ENCODE data around the gene BCL2L14.

DNA sequence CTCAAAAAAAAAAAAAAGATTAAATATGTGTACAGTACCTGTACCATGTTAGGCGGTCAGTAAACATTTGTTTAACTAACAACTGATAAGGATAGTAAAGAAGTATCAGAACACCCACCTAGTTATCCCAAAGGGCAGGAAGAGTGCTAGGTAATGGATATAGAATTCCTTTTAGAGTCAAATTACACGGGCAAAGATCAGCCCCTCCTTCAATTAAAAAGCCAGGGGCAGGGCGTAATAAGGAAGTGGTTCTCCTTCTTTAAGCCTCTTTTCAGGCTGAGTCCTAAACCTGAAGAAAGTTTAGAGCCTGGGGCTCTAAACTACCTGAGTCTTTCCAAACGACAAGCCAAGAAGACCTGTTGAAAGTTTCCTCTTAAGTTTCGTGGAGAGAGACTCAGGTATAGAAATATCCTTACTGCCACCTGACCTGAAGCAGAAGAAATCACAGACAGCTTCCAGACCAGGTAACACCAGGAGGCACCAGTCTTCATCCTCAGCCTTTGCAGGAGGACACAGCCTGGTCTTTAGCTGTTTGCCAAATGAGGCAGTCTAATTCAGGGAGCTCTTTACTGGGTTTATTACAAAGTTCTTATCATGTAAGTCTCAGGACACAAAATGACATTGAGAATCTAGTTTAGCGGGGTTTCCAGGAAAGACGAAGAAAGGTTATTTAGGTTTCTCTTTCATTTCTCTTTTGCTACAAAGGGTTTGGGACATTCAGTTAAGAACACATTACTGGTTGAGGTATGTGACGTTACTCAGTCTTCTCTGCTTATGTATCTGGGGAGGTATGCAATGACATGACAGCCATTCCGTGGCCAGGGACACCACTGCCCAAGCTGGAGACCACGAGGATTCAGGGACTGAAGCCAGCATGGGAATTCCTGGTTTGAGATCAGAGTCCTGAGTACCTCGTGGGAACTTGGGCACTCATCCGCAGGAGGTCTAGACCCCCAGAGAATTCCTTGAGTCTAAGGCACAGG, at the start of gene BCL2L14:
- TF ChIP-seq, protein P1, sequence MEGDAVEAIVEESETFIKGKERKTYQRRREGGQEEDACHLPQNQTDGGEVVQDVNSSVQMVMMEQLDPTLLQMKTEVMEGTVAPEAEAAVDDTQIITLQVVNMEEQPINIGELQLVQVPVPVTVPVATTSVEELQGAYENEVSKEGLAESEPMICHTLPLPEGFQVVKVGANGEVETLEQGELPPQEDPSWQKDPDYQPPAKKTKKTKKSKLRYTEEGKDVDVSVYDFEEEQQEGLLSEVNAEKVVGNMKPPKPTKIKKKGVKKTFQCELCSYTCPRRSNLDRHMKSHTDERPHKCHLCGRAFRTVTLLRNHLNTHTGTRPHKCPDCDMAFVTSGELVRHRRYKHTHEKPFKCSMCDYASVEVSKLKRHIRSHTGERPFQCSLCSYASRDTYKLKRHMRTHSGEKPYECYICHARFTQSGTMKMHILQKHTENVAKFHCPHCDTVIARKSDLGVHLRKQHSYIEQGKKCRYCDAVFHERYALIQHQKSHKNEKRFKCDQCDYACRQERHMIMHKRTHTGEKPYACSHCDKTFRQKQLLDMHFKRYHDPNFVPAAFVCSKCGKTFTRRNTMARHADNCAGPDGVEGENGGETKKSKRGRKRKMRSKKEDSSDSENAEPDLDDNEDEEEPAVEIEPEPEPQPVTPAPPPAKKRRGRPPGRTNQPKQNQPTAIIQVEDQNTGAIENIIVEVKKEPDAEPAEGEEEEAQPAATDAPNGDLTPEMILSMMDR (IDR thresholded peaks at IDR 0.05), result no peak
- TF ChIP-seq POLR2A (IDR thresholded peaks at IDR 0.05), result no peak

Data from suprapubic skin (tissue), 3 donors.